Measurements from ENCODE around the gene USP48.
"Not testable (repeated sequence)": the region's sequence is repeated elsewhere in the genome, so short reads cannot be mapped to it uniquely, and the experiment has no call there.

USP48 gene

DNA sequence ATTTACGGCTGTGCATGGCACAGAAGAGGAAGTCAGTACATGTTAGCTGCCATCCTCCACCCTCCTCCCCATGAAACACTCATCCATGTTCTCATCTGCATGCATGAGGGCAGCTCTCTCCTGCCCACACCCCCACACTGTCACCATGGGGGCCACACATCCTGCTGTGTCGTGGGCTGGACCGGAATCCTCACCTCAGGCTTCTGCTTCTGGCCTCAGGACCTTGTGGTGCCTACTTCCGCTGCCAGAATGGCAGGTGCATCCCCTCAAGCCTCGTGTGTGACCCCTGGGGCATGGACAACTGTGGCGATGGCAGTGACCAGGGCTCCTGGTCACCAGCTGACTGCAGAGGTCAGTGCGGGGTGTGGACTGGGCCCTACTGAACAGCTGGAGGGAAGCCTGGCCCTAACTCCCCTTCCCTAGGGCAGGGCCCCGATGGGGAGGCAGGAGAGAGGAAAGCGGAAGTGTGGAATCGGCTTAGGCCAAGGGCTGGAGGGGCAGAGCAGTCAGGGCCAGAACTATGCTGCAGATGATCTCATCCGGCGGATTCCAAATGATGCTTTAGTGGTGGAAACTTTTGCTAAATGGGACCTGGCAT is 32.9 kb upstream of the USP48 start:
- no peak for DNase-seq

DNA sequence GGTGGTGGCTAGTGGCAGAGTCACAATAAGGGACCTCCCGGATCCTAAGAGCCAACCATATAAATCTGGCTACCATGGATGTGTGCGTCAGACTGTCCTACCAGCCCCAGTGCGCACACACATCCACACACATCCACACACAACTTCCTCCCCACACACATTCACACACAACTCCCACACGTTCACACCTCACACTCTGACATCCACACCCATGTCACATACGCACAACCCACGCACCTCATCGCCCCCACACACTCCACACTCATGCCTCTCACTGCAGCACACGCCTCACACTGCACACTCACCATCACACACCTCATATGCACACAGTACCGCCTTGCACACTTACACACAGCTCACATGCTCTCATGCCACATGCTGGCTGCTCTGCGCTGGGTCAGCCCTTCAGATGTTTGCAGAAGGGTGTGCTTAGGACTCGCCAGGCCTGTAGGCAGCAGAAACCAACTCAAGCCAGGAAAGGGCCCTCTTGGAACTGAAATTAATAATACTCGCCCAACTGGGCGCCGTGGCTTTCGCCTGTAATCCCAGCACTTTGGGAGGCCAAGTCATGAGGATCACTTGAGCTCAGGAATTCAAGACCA is 32.1 kb upstream of the USP48 start:
- no peak for DNase-seq

DNA sequence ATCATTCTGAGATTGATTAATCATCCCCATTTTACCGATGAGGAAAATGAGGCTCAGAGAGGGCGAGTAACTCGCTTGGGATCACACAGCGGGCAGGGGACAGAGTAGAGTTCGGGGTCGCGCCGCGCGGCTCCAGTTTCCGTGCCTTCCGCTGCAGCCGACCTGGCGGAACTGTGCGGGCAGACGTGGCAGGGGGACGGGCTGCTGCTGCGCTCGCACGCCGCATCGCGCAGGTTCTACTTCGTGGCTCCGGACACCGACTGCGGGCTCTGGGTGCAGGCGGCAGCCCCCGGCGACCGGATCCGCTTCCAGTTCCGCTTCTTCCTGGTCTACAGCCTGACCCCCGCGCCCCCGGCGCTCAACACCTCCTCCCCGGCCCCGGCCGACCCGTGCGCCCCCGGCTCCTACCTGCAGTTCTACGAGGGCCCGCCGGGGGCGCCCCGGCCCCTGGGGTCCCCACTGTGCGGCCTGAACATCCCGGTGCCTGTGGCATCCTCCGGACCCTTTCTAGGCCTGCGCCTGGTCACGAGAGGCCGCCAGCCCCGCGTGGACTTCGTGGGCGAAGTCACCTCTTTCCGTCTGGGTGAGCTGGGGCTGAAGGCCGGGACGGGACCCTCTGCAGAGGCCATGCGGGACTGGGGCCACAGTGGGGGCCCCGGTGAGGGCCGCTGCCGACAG is 31.4 kb upstream of the USP48 start:
- DNase-seq = peak; percentile 26 to 40

DNA sequence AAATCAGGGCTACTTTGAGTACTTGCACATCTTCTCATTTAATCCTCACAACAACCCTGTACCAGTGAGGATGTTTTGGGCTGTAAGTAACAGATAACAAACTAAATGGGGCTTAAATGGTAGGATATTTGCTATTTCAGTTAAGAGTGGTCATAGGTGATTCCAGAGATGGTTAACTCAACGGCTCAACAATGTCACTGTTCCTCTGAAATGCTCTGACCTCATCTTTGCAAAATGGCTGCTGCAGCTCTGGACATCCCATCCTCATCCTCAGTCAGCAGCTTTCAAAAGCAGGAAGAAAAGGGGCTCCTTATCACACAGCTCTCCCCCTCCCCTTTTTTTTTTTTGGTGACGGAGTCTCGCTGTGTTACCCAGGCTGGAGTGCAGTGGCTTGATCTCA is 30.6 kb upstream of the USP48 start:
- no peak for DNase-seq

DNA sequence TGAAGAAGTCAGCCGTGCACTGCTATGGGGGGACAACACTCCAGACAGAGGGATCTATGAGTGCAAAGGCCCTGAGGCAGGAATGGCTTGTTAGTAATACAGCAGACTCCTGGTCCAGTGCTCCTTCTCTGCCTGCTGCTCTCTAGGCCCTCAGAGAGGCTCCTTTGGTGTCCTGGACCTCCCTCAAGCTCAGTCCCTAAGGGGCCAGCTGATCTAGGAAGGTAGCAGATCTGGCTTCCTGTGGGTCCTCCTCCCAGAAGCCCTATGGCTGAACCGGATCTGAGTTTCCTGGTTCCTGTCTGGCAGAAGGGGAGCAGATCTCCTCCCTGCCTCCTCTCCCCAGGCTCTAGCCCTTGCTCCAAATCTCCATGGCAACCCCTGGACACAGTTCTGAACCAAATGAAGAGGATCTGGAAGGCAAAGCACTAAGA is 28.9 kb upstream of the USP48 start, which contains the start of gene LDLRAD2:
LDLRAD2 (plus strand) TSS at position 391 of the 431 bp plus-strand sequence. CDS start 187 bp downstream, outside the sequence.
- no peak for DNase-seq

DNA sequence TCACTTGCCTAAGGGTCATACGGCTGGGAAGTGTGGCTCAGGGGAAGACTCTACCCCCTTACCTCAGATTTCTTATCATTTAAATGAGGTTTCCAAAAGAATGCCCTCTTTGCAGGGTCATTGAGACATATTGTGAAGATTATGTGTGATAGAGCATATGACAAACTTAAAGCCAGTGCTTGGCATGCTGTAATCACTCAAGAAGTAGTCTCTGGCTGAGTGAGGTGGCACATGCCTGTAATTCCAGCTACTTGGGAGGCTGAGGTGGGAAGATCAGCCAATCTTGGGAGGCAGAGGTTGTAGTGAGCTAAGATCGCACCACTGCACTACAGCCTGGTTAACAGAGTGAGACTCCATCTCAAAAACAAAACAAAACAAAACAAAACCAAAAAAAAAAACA is 21.6 kb upstream of the USP48 start:
- no peak for DNase-seq

DNA sequence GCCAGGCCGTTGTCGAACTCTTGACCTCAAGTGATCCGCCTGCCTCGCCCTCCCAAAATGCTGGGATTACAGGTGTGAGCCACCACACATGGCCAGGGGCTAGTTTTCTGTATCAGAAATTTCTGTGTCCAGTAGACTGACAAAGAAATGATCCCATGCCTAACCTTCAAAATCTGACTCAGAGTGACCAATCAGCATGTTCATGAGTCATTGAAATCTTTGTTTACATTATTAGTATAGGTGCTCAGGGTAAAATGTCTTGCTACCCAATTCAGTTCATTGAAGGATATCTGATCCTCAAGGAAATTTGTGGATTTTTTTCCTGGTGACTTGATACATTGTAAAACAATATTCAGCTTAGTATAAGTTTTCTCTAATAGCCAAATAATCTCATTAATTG is 18.2 kb upstream of the USP48 start:
- DNase-seq = no peak

DNA sequence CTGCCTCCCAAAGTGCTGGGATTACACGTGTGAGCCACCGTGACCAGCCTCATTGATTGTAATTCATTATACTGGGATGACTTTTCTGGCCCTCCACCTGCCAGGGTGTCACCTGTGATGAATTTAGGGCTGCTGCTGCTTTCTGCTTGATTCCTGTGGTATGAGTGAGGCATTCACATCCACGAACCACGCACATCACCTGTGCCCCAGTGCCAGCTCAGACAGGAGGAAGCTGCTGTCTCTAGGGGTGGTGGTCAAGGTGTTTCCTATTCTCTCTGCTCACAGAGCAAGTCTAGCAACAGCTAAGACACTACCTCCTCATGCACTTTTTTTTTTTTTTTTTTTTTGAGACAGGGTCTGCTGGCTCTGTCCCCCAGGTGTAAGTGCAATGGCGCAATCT is 16.8 kb upstream of the USP48 start:
- DNase-seq = no peak

DNA sequence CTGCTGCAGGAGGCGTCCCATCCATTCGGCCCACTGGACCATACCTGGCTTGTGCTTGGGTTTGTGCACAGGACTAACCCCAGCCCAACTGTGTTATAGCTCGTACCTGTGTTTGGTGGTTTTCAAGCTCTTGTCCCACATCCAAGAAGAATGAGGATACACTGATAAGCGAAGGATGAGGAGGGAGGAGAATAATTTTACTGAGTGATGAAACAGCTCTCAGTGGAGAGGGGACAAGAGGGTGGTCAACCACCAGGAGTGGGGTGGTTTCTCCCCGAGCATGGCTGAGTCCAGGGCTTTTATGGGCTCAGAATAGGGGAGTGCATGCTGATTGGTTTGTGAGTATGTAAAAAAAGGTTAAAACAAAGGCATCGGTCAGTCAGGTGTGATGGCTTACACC is 12.1 kb upstream of the USP48 start:
- DNase-seq = no peak

DNA sequence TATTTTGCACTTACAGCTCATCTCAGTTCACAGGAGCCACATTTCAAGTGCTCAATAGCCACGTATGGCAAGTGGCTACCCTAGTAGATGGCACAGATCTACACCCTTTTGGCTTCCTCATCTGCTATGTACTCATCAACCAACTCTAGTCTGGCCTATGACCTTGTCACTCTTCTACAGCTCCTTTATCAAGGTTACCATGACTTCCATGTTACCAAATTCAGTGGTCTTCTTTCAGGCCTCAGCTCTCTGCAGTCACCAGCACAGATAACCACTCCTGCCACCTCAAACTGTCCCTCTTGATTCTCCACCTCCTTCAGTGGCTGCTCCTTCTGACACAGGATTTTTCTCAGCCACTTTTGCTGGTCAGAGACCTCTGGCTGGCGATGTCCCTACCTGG is 11.7 kb upstream of the USP48 start:
- DNase-seq = no peak

DNA sequence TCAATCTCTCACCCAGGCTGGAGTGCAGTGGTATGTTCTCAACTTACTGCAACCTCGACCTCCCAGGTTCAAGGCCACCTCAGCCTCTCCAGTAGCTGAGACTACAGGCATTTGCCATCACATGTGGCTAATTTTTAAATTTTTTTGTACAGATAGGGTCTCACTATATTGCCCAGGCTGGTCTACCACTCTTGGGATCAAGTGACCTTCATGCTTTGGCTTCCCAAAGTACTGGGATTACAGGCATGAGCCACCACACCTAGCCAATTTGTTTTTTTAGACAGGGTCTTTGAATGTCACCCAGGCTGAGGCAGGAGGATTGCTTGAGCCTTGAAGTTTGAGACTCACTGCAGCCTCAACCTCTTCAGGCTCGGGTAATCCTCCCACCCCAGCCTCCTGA is 10.2 kb upstream of the USP48 start:
- no peak for DNase-seq

DNA sequence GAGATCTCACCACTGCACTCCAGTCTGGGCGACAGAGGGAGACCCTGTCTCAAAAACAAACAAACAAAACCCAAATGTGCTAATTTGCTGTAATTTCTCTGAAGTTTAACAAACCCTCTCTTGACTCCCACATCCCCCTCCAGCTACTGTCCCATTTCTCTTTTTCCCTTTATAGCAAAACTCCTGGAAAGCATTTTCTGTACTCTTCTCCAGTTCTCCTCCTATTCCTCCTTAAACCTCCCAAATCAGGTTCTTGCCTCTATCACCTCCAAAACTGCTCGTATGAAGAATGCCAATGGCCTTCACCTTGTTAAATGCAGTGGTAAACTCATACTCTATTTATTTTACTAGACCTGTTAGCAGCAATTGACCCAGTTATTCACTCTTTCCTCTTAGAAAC is 3.7 kb upstream of the USP48 start:
- DNase-seq = no peak

DNA sequence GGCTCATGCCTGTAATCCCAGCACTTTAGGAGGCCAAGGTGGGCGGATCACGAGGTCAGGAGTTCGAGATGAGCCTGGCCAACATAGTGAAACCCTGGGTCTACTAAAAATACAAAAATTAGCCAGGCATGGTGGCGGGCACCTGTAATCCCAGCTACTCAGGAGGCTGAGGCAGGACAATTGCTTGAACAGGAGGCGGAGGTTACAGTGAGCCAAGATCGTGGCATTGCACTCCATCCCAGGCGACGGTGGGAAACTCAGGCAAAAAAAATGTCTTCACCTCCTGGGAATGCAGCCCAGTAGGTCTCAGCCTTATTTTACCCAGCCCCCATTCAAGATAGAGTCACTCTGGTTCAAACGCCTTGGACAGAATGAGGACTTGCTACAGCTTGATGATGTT is 2.8 kb upstream of the USP48 start:
- not testable (repeated sequence) for DNase-seq

DNA sequence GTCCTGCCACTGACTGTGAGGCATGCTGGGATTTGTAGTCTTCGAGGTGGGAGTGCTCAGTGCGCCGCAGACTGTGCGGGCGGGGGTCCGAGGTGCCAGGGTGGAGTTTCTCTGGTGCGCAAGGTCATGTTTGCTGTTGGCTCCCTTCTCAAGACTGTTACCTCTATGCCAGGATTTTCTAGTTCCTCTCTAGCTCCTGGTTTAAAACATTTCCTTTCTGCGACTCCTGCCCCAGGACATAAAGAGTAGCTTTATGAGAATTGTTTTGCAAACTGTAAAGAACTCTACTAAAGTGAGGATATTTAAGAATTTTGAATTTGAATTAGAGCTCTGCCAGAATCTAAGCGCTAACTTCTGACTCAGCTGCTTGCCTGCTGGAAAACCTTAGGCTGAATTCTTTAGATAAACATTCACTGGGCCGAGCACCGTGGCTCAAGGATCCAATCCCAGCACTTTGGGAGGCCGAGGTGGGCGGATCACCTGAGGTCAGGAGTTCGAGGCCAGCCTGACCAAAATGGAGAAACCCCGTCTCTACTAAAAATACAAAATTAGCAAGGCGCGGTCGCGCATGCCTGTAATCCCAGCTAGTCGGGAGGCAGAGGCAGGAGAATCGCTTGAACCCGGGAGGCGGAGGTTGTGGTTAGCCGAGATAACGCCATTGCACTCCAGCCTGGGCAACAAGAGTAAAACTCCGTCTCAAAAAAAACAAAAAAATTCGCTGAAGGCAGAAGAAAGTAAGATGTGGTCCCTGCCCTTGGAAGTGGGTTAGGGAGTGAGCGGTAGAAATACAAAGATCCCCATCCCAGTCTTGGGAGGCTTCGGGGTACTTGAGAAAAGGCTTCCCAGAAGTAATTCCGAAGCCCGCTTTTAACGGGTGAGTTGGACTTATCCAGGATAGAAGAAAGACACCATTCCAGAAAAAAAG is 992 bp upstream of the USP48 start:
- no peak for DNase-seq

DNA sequence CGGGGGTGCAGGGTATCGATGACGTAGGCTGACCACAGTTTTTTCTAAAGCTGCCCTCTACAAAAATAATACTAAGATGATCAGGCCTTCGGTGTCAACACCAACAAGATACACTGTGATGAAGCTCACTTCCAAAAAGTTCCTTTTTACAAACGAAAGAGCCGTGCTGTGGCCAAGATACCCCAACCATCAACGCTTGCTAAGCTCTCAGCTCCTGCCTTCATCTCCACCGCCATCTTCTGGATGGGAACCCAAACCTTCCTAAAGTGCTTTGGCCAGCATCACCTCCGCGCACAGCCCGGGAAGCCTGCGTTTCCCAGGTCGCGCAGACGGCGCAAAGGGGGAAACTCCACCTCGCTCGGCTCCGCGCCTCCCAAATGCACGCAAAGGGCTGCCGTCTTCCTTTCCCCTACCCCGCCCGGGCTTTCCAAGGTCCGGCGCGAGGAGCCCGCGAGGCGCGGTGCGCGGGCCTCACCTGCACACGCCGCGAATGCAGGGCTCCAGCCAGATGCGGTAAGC is 541 bp downstream of the USP48 start:
- peak; percentile 58 to 59 for DNase-seq

DNA sequence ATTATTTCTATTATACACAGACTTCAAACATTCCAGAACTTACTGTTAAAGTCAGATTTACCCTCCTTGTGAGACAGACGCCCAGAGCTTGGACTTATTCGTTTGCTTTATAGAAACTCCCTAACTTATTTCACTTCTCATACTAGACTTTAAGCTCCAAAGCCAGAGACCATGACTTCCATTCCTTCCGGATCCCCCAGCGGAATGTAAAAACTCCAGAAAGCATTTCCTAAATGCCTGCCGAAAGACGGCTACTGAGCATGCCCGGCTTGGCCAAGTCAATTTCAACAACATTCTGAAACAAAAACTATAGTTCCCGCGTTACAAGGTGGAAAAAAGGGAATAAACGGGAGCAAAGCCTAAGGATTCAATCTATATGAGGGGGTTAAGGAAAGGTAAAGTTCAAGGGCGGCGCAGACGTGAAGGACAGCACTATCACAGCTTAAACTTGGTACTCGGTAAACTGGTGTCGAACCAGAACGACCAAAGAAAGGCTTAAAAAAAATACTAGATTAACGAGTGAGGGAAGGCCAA is 1.1 kb downstream of the USP48 start:
- DNase-seq = peak in 1 of 2 donors; percentile 24

DNA sequence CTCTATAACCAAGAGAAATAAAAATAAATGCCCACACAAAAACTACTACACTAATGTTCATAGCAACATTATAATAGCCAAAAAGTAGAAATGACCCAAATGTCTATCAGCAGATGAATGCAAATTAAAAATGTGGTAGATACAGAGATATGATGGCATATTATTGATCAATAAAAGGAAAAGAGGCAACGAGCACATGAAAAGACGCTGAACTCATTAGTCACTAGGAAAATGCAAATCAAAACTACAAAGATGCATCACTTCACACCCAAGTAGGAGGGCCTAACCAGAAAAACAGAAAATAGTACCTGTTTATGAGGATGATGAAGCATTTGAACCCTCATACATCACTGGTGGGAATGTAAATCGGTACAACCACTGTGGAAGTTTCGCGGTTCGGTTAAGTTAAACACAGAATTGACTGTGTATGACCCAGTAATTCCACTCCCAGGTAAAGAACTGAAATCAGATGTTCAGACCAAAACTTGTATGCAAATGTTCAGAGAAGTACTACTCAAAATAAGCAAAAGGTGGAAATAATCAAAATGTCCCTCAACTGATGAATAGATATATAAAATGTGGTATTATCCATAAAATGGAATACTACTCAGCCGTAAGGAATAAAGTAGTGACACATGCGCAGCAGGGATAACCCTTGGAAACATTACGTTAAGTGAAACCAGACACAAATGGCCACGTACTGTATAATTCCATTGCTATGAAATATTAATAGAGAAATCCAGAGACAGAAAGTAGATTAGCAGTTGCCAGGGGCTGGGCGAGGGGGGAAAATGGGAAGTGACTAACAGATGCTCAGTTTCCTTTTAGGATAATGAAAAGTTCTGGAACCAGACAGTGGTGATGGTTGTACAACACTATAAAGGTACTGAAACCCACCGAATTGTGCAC is 3.1 kb downstream of the USP48 start:
- peak; percentile 37 to 61 for DNase-seq

DNA sequence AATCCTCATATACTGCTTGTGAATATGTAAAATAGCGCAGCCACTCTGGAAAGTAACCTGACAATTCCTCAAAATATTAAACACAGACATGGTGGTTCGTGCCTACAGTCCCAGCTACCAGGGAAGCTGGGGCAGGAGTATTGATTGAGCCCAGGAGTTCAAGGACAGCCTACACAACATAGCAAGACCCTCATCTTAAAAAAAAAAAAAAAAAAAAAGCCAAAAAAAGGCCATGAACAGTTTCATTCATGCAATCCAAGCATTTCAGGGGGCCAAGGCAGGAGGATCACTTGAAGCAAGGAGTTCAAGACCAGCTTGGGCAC is 4.6 kb downstream of the USP48 start:
- DNase-seq = no peak

DNA sequence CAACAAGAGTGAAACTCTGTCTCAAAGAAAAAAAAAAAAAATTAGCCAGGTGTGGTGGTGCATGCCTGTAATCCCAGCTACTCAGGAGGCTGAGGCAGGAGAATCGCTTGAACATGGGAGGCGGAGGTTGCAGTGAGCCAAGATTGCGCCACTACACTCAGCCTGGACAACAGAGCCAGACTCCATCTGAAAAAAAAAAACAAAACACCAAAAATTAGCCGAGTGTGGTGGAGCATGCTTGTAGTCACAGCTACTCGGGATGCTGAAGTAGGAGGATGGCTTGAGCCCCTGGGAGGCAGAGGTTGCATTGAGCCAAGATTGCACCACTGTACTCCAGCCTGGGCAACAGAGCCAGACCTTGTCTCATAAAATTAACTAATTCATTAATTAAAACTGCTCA is 6.0 kb downstream of the USP48 start:
- not testable (repeated sequence) for DNase-seq

DNA sequence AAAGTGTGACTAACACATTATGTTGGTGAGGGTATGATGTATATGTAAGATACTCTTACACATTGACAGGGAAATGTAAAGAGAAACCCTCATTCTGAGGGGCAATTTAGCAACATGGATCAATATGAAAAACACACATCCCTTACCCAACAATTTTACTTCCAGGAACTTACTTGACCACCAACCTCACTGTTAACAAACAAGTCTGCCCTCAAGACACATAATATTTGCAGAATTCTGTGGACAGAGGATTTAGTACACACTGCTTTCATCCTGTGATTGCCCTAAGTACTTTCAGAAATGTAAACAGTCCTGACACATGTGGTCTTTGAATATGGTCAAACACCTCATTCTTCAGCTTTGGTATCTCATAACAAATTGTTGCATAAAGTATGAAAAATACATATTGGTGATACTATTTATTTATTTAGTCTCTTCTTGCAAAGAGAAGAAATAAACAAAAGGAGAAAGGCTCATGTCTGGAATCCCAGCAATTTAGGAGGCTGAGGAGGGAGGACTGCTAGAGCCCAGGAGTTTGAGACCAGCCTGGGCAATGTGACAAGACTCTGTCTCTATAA is 6.9 kb downstream of the USP48 start:
- DNase-seq = no peak

DNA sequence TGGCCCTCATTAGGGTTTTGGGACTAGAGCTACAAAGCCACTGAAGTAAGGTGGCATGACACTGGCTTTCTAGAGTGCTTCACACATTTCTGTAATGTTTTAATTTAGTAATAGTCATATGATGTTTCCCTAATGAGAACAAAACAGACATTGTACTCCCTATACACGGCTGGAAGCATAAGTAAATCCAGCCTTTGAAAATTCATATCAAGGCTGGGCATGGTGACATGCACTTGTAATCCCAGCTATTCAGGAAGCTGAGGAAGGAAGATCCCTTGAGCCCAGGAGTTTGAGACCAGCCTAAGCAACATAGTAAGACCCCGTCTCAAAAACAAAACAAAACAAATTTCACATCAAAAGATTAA is 7.4 kb downstream of the USP48 start:
- no peak for DNase-seq
